Epithelial cell of esophagus (primary cell): ENCODE results near the gene IRF1.

ENCODE experiments used
- DNase-seq: peaks from one replicate; pipeline ENCODE4 v3.0.0; 2010; ENCODE audit warnings: low read depth
- H3K4me3 ChIP-seq: 2 replicates; pipeline ENCODE4 v1.5.1; 2011; ENCODE audit warnings: mild to moderate bottlenecking, low read length, control low read depth
- TF ChIP-seq, protein P1 (sequence below): IDR thresholded peaks from 2 replicates; pipeline ENCODE4 v1.5.1; 2011; ENCODE audit warnings: low read depth, mild to moderate bottlenecking, low read length, control low read depth, inconsistent platforms; ENCODE audit not compliant: insufficient read depth; ENCODE audit errors: missing control alignments

IRF1 gene

DNA sequence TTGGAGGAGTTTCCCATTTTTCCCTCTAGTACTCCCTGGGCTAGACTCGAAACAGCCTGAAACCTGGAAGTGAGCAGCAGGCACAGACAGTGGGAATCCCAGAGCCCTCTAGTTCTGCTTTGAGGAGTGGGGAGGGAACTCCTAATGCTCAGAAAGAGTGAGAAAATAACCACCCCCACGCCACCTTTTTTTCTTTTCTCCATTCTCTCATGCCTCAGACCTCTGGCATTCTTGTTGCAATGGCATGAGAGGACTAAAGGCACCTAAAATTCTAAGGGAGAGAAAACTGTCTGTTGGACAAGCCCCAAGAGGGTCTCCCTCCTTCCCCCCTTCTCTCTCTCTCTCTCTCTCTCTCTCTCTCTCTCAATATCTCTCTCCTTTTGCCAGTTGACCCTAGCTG is 15.1 kb upstream of the IRF1 start:
- DNase-seq: no peak
- no peak overlapping the region for H3K4me3 ChIP-seq
- TF ChIP-seq, protein P1, sequence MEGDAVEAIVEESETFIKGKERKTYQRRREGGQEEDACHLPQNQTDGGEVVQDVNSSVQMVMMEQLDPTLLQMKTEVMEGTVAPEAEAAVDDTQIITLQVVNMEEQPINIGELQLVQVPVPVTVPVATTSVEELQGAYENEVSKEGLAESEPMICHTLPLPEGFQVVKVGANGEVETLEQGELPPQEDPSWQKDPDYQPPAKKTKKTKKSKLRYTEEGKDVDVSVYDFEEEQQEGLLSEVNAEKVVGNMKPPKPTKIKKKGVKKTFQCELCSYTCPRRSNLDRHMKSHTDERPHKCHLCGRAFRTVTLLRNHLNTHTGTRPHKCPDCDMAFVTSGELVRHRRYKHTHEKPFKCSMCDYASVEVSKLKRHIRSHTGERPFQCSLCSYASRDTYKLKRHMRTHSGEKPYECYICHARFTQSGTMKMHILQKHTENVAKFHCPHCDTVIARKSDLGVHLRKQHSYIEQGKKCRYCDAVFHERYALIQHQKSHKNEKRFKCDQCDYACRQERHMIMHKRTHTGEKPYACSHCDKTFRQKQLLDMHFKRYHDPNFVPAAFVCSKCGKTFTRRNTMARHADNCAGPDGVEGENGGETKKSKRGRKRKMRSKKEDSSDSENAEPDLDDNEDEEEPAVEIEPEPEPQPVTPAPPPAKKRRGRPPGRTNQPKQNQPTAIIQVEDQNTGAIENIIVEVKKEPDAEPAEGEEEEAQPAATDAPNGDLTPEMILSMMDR: no peak

DNA sequence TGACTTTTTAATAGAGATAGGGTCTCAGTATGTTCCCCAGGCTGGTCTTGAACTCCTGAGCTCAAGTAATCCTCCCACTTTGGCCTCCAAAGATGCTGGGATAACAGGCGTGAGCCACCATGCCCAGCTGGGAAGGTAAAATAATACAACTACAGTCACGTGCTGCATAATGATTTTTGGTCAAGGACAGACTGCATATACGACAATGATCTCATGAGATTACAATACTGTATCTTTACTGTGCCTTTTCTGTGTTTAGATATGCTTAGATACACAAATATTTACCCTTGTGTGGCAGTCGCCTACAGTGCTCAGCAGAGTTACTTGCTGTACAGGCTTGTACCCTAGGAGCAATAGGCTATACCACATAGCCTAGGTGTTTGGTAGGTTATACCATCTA is 14.2 kb upstream of the IRF1 start:
- H3K4me3 ChIP-seq: no peak overlapping the region
- DNase-seq: no peak
- TF ChIP-seq, protein P1: no peak

- TF ChIP-seq, protein P1: no peak
- no peak for DNase-seq
- no peak overlapping the region for H3K4me3 ChIP-seq
Observed at GRCh38 chr5:132503244-132503643, 12.7 kb upstream of the IRF1 start.

DNA sequence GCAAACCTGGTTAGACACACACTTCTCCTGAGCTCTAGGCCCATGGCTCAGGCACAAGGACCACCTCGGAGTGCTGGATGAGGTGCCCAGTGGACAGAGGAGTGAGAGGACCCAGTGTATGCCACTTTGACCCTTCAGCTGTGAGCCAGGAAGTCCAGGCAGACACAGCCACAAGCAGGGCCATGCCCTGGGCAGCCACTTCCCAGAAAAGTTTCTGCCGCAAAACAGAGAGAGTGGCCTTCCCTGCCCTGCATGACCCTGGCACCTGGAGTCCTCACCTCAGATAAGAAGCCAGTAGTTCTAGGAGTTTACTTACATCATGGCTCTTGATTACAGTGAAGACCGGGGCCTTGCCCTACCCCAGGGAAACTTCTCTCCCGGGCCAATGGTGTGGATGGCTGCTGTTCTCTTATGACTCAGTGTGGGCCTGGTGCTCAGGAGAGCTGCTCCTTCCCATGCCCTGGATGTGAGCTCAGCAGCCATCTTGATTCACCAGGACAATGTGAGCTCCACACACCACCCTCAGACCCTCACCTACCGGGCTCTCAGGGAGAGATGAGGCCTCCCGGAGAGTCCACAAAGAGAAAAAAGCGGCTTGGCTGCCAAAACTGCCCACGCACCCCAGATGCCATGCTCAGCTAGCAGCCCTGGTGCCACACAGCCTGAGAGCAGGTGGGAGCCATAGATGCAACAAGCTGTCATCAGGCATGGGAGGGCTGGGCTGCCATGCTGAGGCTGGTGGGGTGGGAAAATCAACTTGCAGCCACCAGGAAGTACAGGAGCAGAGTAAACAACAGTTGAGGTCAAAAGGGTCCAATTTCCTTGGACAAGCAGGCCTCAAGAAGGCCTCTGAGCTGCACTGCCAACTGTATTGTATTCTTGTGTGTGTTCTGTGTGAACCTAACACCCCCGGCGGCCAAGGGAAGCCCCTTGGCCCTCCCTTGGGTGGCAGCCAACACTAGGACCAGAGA is 11.7 kb upstream of the IRF1 start:
- peak; percentile 36 for DNase-seq
- H3K4me3 ChIP-seq: no peak overlapping the region
- TF ChIP-seq, protein P1: no peak

- TF ChIP-seq, protein P1: no peak
- no peak for DNase-seq
- H3K4me3 ChIP-seq: no peak overlapping the region
Observed at GRCh38 chr5:132501629-132501956, 11.0 kb upstream of the IRF1 start.

DNA sequence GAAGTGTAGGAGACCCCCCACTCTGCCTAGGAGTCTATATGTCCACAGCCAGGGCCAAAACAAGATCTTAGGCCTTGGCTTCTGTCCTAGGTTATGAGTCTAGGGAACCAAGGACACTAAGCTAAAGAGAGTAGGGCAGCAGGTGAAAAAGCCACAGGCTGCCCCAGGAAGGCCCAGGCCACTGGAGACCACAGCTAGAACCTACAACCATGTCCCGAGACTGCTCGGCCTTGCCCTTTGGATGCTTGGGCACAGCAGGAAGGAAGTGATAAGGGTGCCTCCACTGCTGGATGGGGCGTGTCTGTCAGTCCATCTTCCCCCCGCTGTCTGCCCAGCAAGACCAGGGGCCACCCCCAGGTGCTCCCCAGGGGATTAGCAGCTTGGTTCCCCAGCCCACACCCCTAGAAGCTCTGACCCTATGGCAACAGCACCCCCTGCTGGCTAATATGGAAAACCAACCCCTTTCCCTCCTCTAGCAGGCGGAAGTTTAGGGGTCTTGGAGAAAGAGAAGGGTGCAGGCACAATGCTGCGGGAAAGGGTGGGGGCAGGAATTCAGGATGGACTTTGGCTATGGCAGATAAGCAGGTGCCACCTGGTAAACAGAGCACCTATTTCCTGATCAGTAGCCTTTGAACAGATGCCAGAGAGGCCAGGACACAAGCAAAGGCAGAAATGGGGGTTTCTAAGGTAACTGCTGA is 10.5 kb upstream of the IRF1 start:
- DNase-seq: peak; percentile 63
- no peak overlapping the region for H3K4me3 ChIP-seq
- TF ChIP-seq, protein P1: peak; percentile 80
